ENCODE measurements around the gene PRKX.
A peak's percentile ranks its signal among the peaks of the same experiment; 100 is the strongest.

Gene PRKX

DNA sequence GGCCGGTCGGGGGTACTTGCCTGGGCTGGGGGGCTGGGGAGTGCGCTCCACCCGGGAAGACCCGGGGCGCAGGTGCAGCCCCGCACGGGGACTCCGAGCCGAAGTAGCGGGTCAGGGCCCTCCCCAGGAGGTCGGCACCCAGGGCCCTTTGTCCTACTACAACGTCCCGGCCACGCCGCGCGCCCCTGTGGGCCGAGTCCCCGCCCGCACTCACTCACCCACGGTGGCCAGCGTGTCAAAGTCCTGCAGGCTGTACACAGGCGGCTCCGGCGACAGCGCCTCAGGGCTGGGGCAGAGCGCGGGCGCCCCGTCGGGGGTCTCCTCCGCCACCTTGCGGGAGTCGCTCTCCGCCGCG is 602 bp downstream of the PRKX start:
- Histone ChIP-seq H3K4me1 (ENCODE audit: control insufficient read depth, insufficient read depth, low read length) (no peaks in the 10 kb centered on the region), H3K9me3 (ENCODE audit: control insufficient read depth, insufficient read depth, low read depth, low read length) (no peaks in the 10 kb centered on the region), H3K36me3 (ENCODE audit: control insufficient read depth in 2 of 2, insufficient read depth in 1 of 2, low read length in 2 of 2) (no peaks in the 10 kb centered on the region), H3K27ac (ENCODE audit: extremely low read depth, low read depth, low read length) (no peak overlapping the region), H3K4me3 (ENCODE audit: low read depth, low read length) (peak overlapping the region; percentile 55)
- ChIA-PET POLR2A (no interaction called here), CTCF (no interaction called here)
- TF ChIP-seq KLF16 (tag by site-specific recombination; IDR thresholded peaks at IDR 0.05), result no peak
- no peak for TF ChIP-seq ZSCAN23 (tag by site-specific recombination; IDR thresholded peaks at IDR 0.05)
- TF ChIP-seq, protein P1, sequence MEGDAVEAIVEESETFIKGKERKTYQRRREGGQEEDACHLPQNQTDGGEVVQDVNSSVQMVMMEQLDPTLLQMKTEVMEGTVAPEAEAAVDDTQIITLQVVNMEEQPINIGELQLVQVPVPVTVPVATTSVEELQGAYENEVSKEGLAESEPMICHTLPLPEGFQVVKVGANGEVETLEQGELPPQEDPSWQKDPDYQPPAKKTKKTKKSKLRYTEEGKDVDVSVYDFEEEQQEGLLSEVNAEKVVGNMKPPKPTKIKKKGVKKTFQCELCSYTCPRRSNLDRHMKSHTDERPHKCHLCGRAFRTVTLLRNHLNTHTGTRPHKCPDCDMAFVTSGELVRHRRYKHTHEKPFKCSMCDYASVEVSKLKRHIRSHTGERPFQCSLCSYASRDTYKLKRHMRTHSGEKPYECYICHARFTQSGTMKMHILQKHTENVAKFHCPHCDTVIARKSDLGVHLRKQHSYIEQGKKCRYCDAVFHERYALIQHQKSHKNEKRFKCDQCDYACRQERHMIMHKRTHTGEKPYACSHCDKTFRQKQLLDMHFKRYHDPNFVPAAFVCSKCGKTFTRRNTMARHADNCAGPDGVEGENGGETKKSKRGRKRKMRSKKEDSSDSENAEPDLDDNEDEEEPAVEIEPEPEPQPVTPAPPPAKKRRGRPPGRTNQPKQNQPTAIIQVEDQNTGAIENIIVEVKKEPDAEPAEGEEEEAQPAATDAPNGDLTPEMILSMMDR (tag by site-specific recombination; IDR thresholded peaks at IDR 0.05), result no peak

DNA sequence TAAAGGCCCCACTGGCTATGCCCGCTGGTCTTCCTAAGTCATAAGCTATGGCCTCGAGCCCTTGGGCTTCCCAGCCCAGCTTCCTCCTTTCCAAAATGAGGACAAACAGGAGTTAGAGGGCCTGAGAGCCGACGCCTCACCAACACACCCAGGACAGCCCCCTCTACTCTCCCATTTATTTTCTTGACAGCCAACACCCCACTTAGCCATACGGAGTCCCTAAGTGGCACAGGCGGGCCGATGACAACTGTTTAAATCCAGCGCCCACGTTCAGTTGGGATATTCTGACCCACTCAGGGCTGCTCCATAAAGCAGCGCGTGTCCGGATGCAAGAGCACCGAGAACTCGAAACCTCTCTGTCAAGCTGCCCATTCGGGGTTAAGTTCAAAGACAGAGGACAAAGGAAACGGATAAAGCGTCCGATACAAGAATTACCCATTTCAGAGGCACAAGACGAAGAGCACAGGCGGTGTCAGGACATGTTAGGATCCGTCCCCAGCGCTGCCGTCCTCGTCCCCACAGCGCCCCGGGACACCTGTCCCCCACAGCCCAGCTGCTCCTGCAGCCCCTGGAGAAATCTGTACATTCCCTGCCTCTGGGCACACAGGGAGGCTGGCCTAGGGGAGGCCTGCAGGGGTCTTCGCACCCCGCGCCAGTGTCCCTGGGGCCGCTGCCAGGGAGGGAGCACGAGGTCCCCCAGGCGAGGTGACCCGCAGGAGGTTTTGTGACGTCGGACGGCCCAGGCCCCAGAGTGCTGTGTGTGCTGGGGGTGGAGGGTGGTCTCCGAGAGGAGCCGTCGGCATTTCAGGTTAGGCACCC is 1.2 kb downstream of the PRKX start:
- no peak overlapping the region for H3K27ac ChIP-seq (ENCODE audit: extremely low read depth, low read depth, low read length)

More for the DNA sequence above, 1.2 kb downstream of the PRKX start:
- peak overlapping the region; percentile 55 for H3K4me3 ChIP-seq (ENCODE audit: low read depth, low read length)
- no peaks in the 10 kb centered on the region for H3K9me3 ChIP-seq (ENCODE audit: control insufficient read depth, insufficient read depth, low read depth, low read length)
- no peaks in the 10 kb centered on the region for H3K4me1 ChIP-seq (ENCODE audit: control insufficient read depth, insufficient read depth, low read length)
- POLR2A ChIA-PET, result no interaction called here
- TF ChIP-seq ZNF510 (tag by site-specific recombination; IDR thresholded peaks at IDR 0.05; ENCODE audit: insufficient replicate concordance) (no peak), GLIS1 (tag by site-specific recombination; IDR thresholded peaks at IDR 0.05) (no peak), ZNF404 (tag by site-specific recombination; IDR thresholded peaks at IDR 0.05) (no peak), ZFP37 (tag by site-specific recombination; IDR thresholded peaks at IDR 0.05) (no peak), ZXDB (tag by site-specific recombination; IDR thresholded peaks at IDR 0.05) (no peak), ZNF660 (tag by site-specific recombination; IDR thresholded peaks at IDR 0.05) (no peak), ZNF561 (tag by site-specific recombination; IDR thresholded peaks at IDR 0.05; ENCODE audit: borderline replicate concordance) (no peak), ZEB2 (tag by site-specific recombination; IDR thresholded peaks at IDR 0.05) (no peak), ZNF248 (tag by site-specific recombination; IDR thresholded peaks at IDR 0.05) (no peak), TCF7L2 (IDR thresholded peaks at IDR 0.05; ENCODE audit: borderline replicate concordance, low read depth, low read length) (no peak), ZNF701 (tag by site-specific recombination; IDR thresholded peaks at IDR 0.05) (no peak), OVOL3 (tag by site-specific recombination; IDR thresholded peaks at IDR 0.05) (no peak), ZNF423 (tag by site-specific recombination; IDR thresholded peaks at IDR 0.05) (no peak), ZIC2 (tag by site-specific recombination; IDR thresholded peaks at IDR 0.05) (no peak), ZNF596 (tag by site-specific recombination; IDR thresholded peaks at IDR 0.05) (no peak), ZNF473 (tag by site-specific recombination; IDR thresholded peaks at IDR 0.05) (no peak), ZNF274 (IDR thresholded peaks at IDR 0.05; ENCODE audit: low read length) (no peak), ZNF274 (tag by site-specific recombination; IDR thresholded peaks at IDR 0.05; ENCODE audit: borderline replicate concordance) (no peak)
- TF ChIP-seq, protein P2, sequence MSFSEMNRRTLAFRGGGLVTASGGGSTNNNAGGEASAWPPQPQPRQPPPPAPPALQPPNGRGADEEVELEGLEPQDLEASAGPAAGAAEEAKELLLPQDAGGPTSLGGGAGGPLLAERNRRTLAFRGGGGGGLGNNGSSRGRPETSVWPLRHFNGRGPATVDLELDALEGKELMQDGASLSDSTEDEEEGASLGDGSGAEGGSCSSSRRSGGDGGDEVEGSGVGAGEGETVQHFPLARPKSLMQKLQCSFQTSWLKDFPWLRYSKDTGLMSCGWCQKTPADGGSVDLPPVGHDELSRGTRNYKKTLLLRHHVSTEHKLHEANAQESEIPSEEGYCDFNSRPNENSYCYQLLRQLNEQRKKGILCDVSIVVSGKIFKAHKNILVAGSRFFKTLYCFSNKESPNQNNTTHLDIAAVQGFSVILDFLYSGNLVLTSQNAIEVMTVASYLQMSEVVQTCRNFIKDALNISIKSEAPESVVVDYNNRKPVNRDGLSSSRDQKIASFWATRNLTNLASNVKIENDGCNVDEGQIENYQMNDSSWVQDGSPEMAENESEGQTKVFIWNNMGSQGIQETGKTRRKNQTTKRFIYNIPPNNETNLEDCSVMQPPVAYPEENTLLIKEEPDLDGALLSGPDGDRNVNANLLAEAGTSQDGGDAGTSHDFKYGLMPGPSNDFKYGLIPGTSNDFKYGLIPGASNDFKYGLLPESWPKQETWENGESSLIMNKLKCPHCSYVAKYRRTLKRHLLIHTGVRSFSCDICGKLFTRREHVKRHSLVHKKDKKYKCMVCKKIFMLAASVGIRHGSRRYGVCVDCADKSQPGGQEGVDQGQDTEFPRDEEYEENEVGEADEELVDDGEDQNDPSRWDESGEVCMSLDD (tag by site-specific recombination; IDR thresholded peaks at IDR 0.05), result no peak
- TF ChIP-seq, protein P3, sequence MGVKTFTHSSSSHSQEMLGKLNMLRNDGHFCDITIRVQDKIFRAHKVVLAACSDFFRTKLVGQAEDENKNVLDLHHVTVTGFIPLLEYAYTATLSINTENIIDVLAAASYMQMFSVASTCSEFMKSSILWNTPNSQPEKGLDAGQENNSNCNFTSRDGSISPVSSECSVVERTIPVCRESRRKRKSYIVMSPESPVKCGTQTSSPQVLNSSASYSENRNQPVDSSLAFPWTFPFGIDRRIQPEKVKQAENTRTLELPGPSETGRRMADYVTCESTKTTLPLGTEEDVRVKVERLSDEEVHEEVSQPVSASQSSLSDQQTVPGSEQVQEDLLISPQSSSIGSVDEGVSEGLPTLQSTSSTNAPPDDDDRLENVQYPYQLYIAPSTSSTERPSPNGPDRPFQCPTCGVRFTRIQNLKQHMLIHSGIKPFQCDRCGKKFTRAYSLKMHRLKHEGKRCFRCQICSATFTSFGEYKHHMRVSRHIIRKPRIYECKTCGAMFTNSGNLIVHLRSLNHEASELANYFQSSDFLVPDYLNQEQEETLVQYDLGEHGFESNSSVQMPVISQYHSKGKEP (tag by site-specific recombination; IDR thresholded peaks at IDR 0.05), result no peak
- TF ChIP-seq, protein P4, sequence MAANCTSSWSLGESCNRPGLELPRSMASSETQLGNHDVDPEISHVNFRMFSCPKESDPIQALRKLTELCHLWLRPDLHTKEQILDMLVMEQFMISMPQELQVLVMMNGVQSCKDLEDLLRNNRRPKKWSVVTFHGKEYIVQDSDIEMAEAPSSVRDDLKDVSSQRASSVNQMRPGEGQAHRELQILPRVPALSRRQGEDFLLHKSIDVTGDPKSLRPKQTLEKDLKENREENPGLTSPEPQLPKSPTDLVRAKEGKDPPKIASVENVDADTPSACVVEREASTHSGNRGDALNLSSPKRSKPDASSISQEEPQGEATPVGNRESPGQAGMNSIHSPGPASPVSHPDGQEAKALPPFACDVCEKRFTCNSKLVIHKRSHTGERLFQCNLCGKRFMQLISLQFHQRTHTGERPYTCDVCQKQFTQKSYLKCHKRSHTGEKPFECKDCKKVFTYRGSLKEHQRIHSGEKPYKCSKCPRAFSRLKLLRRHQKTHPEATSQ (tag by site-specific recombination; IDR thresholded peaks at IDR 0.05), result no peak
- CTCF ChIA-PET, result no interaction called here
- no peaks in the 10 kb centered on the region for H3K36me3 ChIP-seq (ENCODE audit: control insufficient read depth in 2 of 2, insufficient read depth in 1 of 2, low read length in 2 of 2)
